Midbrain (tissue), 1 donor: ENCODE data around the gene P2RX7.
"Not testable (repeated sequence)": the region's sequence is repeated elsewhere in the genome, so short reads cannot be mapped to it uniquely, and the experiment has no call there.

ENCODE experiments used
- DNase-seq: peaks from one replicate; lab custom pipeline; 2025; lab: John Stamatoyannopoulos, UW

Gene P2RX7

DNA sequence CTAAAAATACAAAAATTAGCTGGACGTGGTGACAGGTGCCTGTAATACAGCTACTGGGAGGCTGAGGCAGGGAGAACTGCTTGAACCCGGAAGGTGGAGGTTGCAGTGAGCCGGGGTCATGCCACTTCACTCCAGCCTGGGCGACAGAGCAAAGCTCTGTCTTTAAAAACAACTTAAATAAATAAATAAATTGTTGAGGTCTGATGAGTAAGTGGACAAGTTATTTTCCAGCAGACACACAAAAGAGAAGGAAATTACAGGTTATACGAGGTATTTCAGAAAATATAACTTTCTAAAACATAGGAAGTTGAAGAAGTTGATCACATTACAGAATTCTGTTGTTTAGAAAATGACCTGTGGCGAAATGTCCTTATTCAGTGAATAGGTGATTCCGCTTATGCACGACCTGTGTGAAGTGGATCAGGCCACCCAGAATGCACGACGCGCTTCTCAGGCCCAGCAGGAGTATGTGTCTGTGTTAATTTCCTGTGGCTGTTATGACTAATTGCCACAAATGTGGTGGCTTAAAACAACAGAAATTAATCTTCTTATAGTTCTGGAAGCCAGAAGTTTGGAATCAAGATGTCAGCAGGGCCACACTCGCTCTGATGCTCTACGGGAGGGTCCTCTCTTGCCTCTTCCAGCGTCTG is 38.1 kb downstream of the P2RX7 start:
- no peak for DNase-seq

DNA sequence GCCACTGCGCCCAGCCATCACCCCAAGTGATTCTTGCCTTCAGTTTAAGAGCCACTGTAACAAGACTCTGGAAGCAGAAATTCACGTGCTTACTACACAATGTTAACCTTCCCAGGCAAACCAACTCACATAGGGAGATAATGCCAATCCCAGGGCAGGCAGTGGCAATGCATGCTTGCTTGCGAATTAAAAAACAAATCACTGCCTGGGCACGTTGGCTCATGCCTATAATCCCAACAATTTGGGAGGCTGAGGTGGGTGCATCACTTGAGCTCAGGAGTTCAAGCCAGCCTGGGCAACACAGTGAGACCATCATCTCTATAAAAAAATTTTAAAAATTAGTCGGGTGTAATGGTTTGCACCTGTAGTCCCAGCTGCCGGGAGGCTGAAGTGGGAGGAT is 39.5 kb downstream of the P2RX7 start:
- no peak for DNase-seq

DNA sequence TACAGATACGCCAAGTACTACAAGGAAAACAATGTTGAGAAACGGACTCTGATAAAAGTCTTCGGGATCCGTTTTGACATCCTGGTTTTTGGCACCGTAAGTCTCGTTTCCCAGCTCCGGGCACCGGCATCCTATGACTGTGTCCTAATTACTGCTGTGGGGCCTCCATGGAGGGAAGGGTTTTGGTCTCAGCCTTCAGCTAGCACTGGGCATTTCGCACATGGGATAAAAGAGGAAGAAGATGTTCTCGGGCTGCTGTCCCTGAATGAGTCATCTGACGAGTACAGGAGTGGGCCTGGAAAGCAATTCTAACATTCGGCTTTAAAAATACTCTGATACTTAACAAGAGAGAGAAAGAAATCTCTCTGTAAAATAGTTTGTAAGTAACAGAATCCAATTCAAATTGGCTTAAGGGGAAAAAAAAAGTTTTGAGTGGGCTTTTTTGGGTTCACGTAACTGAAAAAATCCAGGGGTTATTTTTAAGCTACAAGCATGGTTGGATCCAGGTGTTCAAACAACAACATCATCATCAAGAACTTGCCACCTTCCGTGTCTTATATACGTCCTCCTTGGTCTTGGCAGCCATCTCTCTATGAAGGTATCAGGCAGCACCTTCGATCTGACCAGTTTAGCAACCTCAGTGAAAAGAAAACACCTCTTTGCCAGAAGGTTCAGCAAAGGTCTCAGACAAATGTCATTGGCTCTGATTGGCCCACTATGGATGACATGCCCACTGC is 42.9 kb downstream of the P2RX7 start:
- peak; percentile 29 for DNase-seq

GRCh38 chr12:121176826-121177529 is 44.3 kb downstream of the P2RX7 start:
- DNase-seq, result no peak

GRCh38 chr12:121181181-121181580 is 48.5 kb downstream of the P2RX7 start:
- no peak for DNase-seq

GRCh38 chr12:121182222-121182893 is 49.7 kb downstream of the P2RX7 start:
- no peak for DNase-seq

DNA sequence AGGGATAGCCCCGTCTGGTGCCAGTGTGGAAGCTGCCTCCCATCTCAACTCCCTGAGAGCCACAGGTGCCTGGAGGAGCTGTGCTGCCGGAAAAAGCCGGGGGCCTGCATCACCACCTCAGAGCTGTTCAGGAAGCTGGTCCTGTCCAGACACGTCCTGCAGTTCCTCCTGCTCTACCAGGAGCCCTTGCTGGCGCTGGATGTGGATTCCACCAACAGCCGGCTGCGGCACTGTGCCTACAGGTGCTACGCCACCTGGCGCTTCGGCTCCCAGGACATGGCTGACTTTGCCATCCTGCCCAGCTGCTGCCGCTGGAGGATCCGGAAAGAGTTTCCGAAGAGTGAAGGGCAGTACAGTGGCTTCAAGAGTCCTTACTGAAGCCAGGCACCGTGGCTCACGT is 51.7 kb downstream of the P2RX7 start:
- no peak for DNase-seq

- DNase-seq, result no peak
Measured at GRCh38 chr12:121184984-121185889, 52.6 kb downstream of the P2RX7 start.

DNA sequence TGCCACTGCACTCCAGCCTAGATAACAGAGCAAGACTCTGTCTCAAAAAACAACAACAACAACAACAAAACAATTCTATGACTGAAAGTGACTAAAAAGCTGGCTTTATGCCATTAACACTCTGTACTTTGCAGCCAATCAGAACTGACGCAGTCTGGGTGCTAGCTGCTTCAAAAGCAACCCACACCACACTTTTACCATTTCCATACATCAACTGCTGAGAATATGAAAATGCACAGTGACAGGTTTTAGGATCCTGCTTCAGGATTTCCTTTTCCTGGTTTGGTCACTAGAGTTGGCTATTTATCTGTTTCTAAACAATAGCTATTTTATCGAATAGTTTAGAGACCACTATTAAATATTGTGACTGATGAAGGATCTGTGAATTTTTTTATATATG is 54.1 kb downstream of the P2RX7 start:
- no peak for DNase-seq

DNA sequence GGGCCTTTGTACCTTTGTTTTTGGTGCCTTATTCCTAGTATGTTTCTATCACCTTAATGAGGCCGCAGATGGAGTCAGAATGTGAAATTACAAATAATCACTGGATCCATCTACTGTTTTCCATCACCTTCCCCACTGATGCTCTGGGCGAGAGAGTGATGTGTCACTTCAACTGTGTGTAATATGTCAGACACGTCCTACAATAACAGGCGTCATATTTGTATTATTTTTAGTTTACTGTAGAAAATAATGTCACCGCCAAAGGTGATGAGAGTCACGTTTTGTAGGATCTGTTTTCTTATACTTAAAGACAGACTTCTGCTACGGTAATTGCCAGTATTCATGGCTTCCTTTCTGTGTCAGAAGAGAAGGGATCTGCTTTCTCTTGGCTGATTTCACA is 54.8 kb downstream of the P2RX7 start:
- no peak for DNase-seq

GRCh38 chr12:121188227-121188626 is 55.6 kb downstream of the P2RX7 start:
- DNase-seq, result no peak

DNA sequence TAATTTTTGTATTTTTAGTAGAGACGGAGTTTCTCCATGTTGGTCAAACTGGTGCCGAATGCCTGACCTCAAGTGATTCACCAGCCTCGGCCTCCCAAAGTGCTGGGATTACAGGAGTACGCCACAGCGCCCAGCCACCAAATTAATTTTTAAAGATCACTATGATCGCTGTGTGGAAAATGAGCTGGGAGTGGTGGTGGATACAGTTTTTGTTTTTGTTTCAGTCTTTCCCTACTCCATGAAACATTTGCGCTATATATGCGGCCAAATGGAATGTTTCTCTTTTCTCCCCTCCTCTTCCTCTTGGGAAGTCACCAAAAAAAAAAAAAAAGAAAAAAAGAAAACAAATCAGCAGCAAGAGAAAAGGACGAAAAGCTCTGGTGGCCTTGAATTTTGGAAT is 56.5 kb downstream of the P2RX7 start:
- DNase-seq, result no peak

DNA sequence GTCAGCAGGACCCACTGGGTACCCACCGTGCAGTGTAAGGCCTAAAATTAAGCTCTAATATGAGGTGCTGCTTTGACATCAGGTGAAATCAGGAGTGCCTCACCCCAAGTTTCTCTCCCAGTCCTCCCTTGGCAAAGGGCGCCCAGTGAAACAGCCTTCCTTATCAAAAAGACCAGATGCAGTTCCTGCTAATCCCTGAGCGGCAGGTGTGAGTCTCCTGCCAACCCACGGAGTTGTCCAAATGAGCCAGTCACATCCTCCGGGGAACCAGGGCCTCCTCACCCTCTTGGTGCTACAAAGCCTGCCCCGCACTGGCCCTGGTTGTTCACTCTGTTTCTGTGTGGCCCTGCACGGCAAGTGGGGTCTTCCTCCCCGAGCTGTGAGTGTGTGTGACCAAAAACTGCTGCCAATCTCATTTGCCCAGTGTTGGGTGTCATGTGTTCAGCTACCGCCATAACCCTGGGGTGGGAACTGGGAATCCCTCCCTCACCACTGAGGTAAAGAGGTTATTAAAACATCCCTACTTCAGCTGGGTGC is 57.0 kb downstream of the P2RX7 start:
- DNase-seq, result no peak

DNA sequence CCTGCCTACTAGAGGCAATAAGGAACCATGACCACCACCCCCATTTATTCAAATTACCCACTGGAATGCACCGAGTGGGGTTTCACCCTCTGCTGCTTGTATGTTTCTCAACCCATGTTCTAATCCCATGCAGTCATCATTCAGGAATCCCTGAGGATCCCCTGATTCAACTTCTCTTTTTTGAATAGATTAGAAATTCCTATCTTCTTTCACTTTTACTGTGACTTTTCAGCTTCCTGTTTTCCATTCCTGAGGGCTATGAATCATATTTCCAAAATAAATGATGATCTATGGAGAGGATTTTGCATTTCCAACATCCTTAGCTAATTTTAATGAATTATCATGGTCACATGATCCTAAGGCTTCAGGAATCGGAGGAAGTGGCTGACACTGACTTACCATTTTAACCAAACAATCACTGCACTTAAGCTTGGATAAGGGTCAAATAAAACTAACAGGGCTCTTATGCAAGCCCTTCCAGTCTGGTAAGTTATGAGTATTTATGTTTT is 57.9 kb downstream of the P2RX7 start:
- no peak for DNase-seq

DNA sequence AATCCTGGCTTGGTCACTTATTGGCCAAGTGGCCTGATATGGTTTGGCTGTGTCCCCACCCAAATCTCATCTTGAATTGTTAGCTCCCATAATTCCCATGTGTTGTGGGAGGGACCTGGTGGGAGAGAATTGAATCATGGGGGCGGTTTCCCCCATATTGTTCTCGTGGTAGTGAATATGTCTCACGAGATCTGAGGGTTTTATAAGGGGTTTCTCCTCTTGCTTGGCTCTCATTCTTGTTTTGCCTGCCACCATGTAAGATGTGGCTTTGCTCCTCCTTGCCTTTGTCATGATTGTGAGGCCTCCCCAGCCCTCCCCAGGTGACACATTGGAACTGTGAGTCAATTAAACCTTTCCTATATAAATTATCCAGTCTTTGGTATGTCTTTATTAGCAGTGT is 58.5 kb downstream of the P2RX7 start:
- DNase-seq, result no peak

DNA sequence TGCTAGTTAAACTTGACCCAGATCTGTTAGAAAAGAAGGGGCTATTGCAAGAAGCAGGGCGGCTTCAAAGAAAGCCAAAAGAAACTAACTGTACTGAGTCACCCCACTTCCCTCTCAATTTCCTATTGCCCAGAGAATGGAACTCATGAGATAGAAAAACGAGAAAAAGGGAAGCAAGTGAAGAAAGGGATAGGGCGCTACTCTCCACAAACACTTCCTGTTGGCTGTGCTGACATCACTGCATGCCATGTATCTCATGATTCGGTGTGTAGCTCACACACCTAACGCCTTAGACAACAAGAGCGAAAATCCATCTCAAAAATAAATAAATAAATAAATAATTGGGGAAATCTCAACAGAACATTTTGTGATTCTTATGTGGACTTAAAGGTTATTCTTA is 64.2 kb downstream of the P2RX7 start:
- no peak for DNase-seq

DNA sequence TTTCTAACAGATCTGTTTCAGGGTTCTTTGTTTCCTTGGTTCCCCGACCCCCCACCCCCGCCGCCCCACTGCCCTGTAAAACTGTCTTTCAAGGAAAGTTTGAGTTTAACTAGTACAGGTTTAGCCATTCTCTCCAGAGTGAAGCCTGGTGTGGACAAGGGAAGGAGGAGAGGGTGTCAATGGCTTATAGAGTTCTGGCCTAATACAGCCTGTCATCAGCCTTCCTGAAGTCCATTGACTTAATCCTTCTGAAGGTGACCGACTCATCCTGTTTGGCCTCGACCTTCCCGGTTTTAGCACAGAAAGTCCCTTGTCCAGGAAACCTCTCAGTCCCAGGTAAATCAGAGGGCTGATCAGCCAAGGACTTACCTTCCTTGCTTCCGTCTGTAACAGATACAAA is 66.3 kb downstream of the P2RX7 start:
- no peak for DNase-seq

DNA sequence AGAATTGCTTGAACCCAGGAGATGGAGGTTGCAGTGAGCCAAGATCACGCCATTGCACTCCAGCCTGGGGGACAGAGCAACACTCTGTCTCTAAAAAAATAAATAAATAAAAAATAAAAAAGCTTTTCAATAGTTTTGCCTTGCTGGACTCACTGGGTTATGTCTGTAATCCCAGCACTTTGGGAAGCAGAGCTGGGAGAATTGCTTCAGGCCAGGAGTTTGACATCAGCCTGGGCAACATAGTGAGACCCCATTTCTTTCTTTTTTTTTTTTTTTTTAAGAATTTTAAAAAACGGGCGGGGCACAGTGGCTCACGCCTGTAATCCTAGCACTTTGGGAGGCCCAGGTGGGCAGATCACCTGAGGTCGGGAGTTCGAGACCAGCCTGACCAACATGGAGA is 68.5 kb downstream of the P2RX7 start:
- DNase-seq, result not testable (repeated sequence)

DNA sequence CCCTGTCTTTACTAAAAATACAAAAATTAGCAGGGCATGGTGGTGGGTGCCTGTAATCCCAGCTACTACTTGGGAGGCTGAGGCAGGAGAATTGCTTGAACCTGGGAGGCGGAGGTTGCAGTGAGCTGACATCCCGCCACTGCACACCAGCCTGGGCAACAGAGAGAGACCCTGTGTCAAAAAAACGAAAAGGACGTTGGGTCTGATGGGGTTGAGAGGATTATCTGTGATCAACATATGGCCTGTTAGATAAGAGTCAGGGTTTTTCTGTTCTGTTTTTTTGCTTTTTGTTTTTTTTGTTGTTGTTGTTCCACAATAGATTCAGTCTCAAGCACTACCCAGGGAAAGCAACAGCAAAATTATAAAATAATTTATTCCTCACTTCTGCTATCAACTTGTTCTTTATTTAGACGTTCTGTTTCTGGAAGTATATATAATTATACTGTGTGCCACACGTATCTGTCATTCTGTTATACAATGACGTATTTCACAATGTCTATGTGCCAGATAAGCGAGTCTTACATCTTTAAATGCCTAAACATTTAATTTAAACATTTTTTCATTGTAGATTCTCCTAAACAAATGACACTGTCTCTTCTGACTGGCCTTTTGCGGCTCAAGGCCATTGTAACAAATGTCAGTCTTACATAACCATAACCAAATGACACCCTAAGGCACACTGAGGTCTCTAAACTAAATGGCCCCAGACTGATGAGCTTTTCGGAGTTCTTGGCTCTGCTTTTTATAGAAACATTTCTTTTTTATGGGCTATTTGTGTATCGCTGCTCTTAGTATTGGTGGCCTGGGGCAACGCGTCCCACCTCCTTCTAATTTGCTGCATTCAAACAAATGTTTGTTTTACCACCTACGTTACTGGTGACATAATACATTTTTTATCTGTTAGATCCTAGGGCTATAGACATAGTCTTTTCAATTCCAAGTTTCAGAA is 70.0 kb downstream of the P2RX7 start:
- DNase-seq, result no peak

DNA sequence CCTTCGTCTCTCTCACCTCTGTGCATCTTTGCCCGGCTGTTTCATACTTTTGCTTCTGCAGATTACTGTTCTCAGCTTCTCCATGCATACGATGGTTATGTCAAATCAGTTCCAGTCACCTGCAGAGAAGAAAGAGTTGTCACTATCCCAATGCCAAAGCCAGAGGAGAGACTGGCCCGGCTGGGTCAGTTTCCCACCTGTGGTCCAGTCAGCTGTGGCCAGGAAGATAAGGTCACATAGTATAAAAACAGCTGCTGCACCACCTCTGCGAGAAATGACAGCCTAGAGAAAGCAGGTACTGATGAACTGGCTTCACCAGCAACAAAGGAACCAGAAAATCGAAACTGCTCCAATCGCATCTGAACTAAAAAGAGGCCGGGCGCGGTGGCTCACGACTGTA is 70.8 kb downstream of the P2RX7 start:
- DNase-seq, result no peak
